Umbilical cord (tissue), 2 donors: ENCODE data around the gene GALNT15. TPM values are rescaled to one million over a fixed set of nuclear protein-coding genes. Genes with fewer than 3 reads are reported as not detected.

Source experiments
- DNase-seq: peaks from one replicate; pipeline ENCODE4 v3.0.0-alpha.2; 2015; ENCODE audit warnings: low spot score
- total RNA-seq: library from RNA; depleted of rRNA; stranded (reverse); fragments of >200 nt; gene quantifications from one replicate; pipeline ENCODE4 v1.2.3, GENCODE V29; 2014; ENCODE audit warnings: low replicate concordance; ENCODE audit not compliant: insufficient read depth

GALNT15 gene
- total RNA-seq, result 3.9 TPM

- DNase-seq, result peak; percentile 91
Measured at GRCh38 chr3:16174389-16174788, at the start of gene GALNT15. GALNT15 (plus strand) TSS chr3:16174680; CDS start chr3:16175152, 472 bp downstream.

- no peak for DNase-seq
Measured at GRCh38 chr3:16126634-16127033, 47.8 kb upstream of the GALNT15 start.

- DNase-seq, result no peak
Measured at GRCh38 chr3:16127249-16127648, 47.2 kb upstream of the GALNT15 start.

- peak; percentile 12 for DNase-seq
Measured at GRCh38 chr3:16130066-16130465, 44.4 kb upstream of the GALNT15 start.

GRCh38 chr3:16132190-16132589 is 42.3 kb upstream of the GALNT15 start:
- no peak for DNase-seq

- peak; percentile 9 for DNase-seq
Measured at GRCh38 chr3:16132928-16133327, 41.6 kb upstream of the GALNT15 start.

GRCh38 chr3:16134173-16134928 is 40.1 kb upstream of the GALNT15 start:
- DNase-seq, result no peak

GRCh38 chr3:16136055-16136454 is 38.4 kb upstream of the GALNT15 start:
- peak; percentile 33 for DNase-seq

- no peak for DNase-seq
Measured at GRCh38 chr3:16137044-16137443, 37.4 kb upstream of the GALNT15 start.

- no peak for DNase-seq
Measured at GRCh38 chr3:16137977-16138376, 36.5 kb upstream of the GALNT15 start.

- no peak for DNase-seq
Measured at GRCh38 chr3:16140116-16140893, 34.2 kb upstream of the GALNT15 start.

GRCh38 chr3:16140894-16141285 is 33.6 kb upstream of the GALNT15 start:
- DNase-seq, result no peak

GRCh38 chr3:16142350-16143025 is 32.0 kb upstream of the GALNT15 start:
- no peak for DNase-seq

- no peak for DNase-seq
Measured at GRCh38 chr3:16143861-16144447, 30.5 kb upstream of the GALNT15 start.

GRCh38 chr3:16145176-16145575 is 29.3 kb upstream of the GALNT15 start:
- no peak for DNase-seq

- no peak for DNase-seq
Measured at GRCh38 chr3:16146015-16146730, 28.3 kb upstream of the GALNT15 start.

- no peak for DNase-seq
Measured at GRCh38 chr3:16147220-16147994, 27.1 kb upstream of the GALNT15 start.

GRCh38 chr3:16148213-16148612 is 26.3 kb upstream of the GALNT15 start:
- DNase-seq, result no peak

- no peak for DNase-seq
Measured at GRCh38 chr3:16148783-16149182, 25.7 kb upstream of the GALNT15 start.

GRCh38 chr3:16150285-16150684 is 24.2 kb upstream of the GALNT15 start:
- DNase-seq, result no peak
